ENCODE data around the gene PTGFRN. TPM values are rescaled to one million over a fixed set of nuclear protein-coding genes. Genes with fewer than 3 reads are reported as not detected.
A peak's percentile ranks its signal among the peaks of the same experiment; 100 is the strongest.

PTGFRN gene
- total RNA-seq, 1 donor = 40.2 TPM

DNA sequence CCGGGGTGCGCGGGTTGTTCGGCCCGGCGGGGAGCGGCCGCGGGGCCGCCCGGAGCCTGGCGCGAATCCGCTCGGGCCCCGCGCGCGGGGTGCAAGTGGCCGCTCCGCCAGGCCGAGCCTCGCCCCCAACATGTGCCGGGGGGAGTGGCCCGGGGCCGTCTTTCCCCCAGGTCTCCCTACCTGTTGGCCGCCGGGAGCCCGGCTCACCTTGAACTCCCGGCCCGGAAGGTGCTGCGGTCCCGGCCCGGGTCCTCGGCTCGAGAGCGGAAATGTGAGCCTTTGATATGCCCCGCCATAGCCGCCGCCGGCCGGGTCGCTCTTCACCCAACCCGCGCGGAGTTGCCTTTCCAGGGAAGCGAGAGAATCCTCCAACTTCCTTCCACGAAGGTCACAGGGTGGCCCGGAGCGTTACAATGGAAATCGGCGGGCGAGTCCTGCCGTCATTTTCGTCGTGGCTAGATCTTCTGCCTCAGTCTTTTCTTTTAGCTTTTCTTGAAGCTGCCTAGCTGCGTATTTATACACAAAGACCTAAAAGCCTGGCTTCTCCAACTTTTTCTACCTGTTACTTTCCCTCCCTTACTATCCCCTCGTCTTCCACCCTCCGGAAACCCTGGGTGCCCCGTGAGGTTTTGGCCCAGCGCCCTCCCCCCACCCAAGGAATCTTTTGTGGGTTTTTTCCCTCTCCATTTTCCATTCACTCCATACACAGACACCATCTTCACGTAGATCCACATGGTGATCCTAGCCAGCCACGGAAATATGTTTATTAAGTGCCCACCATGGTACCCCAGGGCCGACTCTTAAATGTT lies 867 bp downstream of the PTGFRN start:
- H3K36me3 ChIP-seq (ENCODE audit: insufficient read depth, low read length) = no peaks in the 10 kb centered on the region
- H3K27ac ChIP-seq (ENCODE audit: low read depth, low read length) = no peak overlapping the region
- H4K20me1 ChIP-seq (ENCODE audit: insufficient read depth, low read length) = no peaks in the 10 kb centered on the region
- TF ChIP-seq, protein P1, sequence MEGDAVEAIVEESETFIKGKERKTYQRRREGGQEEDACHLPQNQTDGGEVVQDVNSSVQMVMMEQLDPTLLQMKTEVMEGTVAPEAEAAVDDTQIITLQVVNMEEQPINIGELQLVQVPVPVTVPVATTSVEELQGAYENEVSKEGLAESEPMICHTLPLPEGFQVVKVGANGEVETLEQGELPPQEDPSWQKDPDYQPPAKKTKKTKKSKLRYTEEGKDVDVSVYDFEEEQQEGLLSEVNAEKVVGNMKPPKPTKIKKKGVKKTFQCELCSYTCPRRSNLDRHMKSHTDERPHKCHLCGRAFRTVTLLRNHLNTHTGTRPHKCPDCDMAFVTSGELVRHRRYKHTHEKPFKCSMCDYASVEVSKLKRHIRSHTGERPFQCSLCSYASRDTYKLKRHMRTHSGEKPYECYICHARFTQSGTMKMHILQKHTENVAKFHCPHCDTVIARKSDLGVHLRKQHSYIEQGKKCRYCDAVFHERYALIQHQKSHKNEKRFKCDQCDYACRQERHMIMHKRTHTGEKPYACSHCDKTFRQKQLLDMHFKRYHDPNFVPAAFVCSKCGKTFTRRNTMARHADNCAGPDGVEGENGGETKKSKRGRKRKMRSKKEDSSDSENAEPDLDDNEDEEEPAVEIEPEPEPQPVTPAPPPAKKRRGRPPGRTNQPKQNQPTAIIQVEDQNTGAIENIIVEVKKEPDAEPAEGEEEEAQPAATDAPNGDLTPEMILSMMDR (IDR thresholded peaks at IDR 0.05; ENCODE audit: extremely low read depth, low read depth, low read length) = no peak
- H3K79me2 ChIP-seq (ENCODE audit: insufficient read depth, low read length) = no peaks in the 10 kb centered on the region
- H3K4me3 ChIP-seq (ENCODE audit: insufficient read depth, low read length) = peak overlapping the region; percentile 63
- H3K9me3 ChIP-seq (ENCODE audit: low read depth, low read length) = no peaks in the 10 kb centered on the region
- peak; percentile 77 for DNase-seq (ENCODE audit: insufficient read length, low spot score, missing footprints)
- H3K4me2 ChIP-seq (ENCODE audit: insufficient read depth, low read length) = peak overlapping the region; percentile 66
- peaks cover 14% of the 10 kb centered on the region for H3K27me3 ChIP-seq (ENCODE audit: insufficient read depth, low read length)
- H3K4me1 ChIP-seq (ENCODE audit: insufficient read depth, low read length) = no peaks in the 10 kb centered on the region
- peak overlapping the region; percentile 73 for H2AFZ ChIP-seq (ENCODE audit: low read length)

DNA sequence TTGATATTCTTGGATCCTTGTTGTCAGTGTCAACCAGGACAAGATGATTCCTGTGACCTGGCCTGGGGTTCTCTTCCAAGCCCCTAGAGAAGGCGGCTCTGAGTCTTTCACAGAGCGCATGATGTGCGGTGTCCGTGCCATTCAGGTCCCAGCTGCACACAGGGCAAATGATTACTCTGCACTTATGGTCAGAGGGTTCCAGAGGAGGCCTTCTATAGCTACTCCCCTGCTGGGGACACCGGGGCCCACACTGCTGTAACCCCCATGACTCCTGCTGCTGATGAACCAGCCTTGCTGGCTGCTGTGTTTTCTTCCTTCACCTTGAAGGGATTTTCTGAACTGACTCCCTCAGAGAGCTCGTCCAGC lies 1.5 kb downstream of the PTGFRN start:
- Histone ChIP-seq H3K4me1 (ENCODE audit: insufficient read depth, low read length) (no peaks in the 10 kb centered on the region), H4K20me1 (ENCODE audit: insufficient read depth, low read length) (no peaks in the 10 kb centered on the region), H3K9me3 (ENCODE audit: low read depth, low read length) (no peaks in the 10 kb centered on the region), H3K27me3 (ENCODE audit: insufficient read depth, low read length) (peaks cover 14% of the 10 kb centered on the region), H3K27ac (ENCODE audit: low read depth, low read length) (no peak overlapping the region), H3K4me3 (ENCODE audit: insufficient read depth, low read length) (peak overlapping the region; percentile 63), H3K79me2 (ENCODE audit: insufficient read depth, low read length) (no peaks in the 10 kb centered on the region), H2AFZ (ENCODE audit: low read length) (no peak overlapping the region), H3K36me3 (ENCODE audit: insufficient read depth, low read length) (no peaks in the 10 kb centered on the region), H3K4me2 (ENCODE audit: insufficient read depth, low read length) (peak overlapping the region; percentile 66)
- TF ChIP-seq, protein P1 (IDR thresholded peaks at IDR 0.05; ENCODE audit: extremely low read depth, low read depth, low read length) = no peak
- no peak for DNase-seq (ENCODE audit: insufficient read length, low spot score, missing footprints)

DNA sequence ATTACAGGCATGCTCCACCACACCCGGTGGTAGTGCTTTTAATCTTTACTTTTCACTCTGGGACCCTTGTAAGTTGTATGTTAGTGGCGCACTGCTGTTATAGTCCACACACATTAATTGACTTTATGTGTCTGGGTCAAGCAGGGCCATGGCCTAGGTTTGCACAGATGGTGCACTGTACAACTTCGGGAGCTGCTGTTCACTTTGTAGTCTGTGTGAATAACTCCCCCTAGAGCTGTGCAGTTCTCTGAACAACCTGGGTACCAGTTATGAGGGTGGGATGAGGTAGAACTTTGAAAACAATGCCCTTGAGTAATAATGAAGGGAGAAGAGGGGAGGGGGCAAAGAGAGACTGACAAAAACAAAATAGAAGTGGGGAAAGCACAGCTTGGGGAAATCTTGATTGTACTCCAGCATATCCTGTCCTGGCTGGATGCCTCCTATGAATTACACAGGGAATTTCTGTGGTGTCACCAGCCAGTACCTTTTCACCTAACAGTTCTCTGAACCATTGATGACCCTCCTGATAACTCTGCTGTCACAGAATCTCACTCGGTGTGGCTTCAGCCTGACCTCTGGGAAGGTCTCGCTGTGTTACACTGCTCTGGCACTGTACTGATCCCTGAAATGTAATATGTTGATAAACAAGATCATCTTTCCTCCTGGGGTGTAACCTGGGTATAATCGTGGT lies 2.2 kb downstream of the PTGFRN start:
- Histone ChIP-seq H3K4me2 (ENCODE audit: insufficient read depth, low read length) (no peak overlapping the region), H3K36me3 (ENCODE audit: insufficient read depth, low read length) (no peaks in the 10 kb centered on the region), H3K4me1 (ENCODE audit: insufficient read depth, low read length) (no peaks in the 10 kb centered on the region), H4K20me1 (ENCODE audit: insufficient read depth, low read length) (no peaks in the 10 kb centered on the region), H3K9me3 (ENCODE audit: low read depth, low read length) (no peaks in the 10 kb centered on the region), H3K79me2 (ENCODE audit: insufficient read depth, low read length) (no peaks in the 10 kb centered on the region), H3K27ac (ENCODE audit: low read depth, low read length) (no peak overlapping the region), H2AFZ (ENCODE audit: low read length) (no peak overlapping the region), H3K4me3 (ENCODE audit: insufficient read depth, low read length) (no peak overlapping the region), H3K27me3 (ENCODE audit: insufficient read depth, low read length) (peaks cover 14% of the 10 kb centered on the region)
- DNase-seq (ENCODE audit: insufficient read length, low spot score, missing footprints) = no peak
- TF ChIP-seq, protein P1 (IDR thresholded peaks at IDR 0.05; ENCODE audit: extremely low read depth, low read depth, low read length) = no peak

DNA sequence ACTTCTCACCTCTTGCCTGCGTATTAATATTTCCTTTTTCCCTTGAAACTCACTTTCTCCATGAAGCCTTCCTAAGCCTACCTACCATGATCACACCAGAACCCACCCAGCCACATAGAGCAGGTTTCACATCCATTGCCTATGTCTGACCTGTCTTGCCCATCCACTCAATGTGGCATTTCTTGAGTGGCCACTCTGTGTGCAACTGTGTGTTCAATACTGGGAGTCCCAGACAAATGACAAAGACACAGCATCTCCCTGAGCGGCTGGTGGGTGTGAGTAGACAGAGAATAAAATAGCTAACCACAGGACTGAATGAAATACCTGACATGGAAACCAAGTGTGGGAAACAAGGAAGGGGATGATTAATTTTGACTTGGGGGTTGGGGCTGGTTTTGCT lies 3.1 kb downstream of the PTGFRN start:
- Histone ChIP-seq H3K27ac (ENCODE audit: low read depth, low read length) (no peak overlapping the region), H3K4me1 (ENCODE audit: insufficient read depth, low read length) (no peaks in the 10 kb centered on the region), H2AFZ (ENCODE audit: low read length) (no peak overlapping the region), H3K27me3 (ENCODE audit: insufficient read depth, low read length) (peaks cover 14% of the 10 kb centered on the region), H3K4me3 (ENCODE audit: insufficient read depth, low read length) (no peak overlapping the region), H3K9me3 (ENCODE audit: low read depth, low read length) (no peaks in the 10 kb centered on the region), H3K4me2 (ENCODE audit: insufficient read depth, low read length) (no peak overlapping the region), H3K79me2 (ENCODE audit: insufficient read depth, low read length) (no peaks in the 10 kb centered on the region), H3K36me3 (ENCODE audit: insufficient read depth, low read length) (no peaks in the 10 kb centered on the region), H4K20me1 (ENCODE audit: insufficient read depth, low read length) (no peaks in the 10 kb centered on the region)
- no peak for DNase-seq (ENCODE audit: insufficient read length, low spot score, missing footprints)
- TF ChIP-seq, protein P1 (IDR thresholded peaks at IDR 0.05; ENCODE audit: extremely low read depth, low read depth, low read length) = no peak

Data from osteoblast (primary cell).